ENCODE data around the gene LRP1B. TPM values are rescaled to one million over a fixed set of nuclear protein-coding genes. Genes with fewer than 3 reads are reported as not detected.

The LRP1B gene
- polyA plus RNA-seq, 1 of the 3 experiments (the other 2 are of a cell fraction) = 0.28 TPM

- Histone ChIP-seq H3K9ac (no peak overlapping the region), H3K9me2 (no peaks in the 10 kb centered on the region), H3F3A (replicated peaks; ENCODE audit: insufficient read depth) (no peaks in the 10 kb centered on the region), H3K9me3 (no peaks in the 10 kb centered on the region), H3K4me2 (no peak overlapping the region), H3K4me1 (ENCODE audit: control insufficient read depth in 1 of 2, insufficient read depth in 2 of 2, low read depth in 1 of 2, low read length in 1 of 2) (peaks cover 0 to 3% of the 10 kb centered on the region in 2 experiments; a peak in 2 of 4 replicates), H3K36me3 (replicated peaks in 1 of 2; ENCODE audit: control insufficient read depth in 1 of 2, insufficient read depth in 2 of 2, low read length in 1 of 2) (no peaks in the 10 kb centered on the region), H2AFZ (ENCODE audit: low read depth) (no peak overlapping the region), H3K27me3 (ENCODE audit: insufficient read depth) (no peaks in the 10 kb centered on the region), H3K79me2 (ENCODE audit: insufficient read depth) (no peaks in the 10 kb centered on the region), H3K27ac (ENCODE audit: low read depth in 2 of 2, low read length in 1 of 2) (no peak overlapping the region), H4K20me1 (ENCODE audit: insufficient read depth) (no peaks in the 10 kb centered on the region), H3K4me3 (ENCODE audit: low read depth in 2 of 2, low read length in 1 of 2) (no peak overlapping the region)
- ChIA-PET POLR2A (no interaction called here), CTCF (no interaction called here)
- 31% methylated on average over 2 of the region's 2 CpGs for WGBS (ENCODE audit: low lambda C conversion rate)
- no peak for DNase-seq
- TF ChIP-seq CTCF (IDR thresholded peaks at IDR 0.05) (no peak), ELF1 (IDR thresholded peaks at IDR 0.05) (no peak), EP300 (IDR thresholded peaks at IDR 0.05; ENCODE audit: borderline replicate concordance in 1 of 2, low read depth in 1 of 2, low read length in 1 of 2) (no peak), USF2 (IDR thresholded peaks at IDR 0.05; ENCODE audit: borderline replicate concordance, low read depth, low read length) (no peak), MEF2A (IDR thresholded peaks at IDR 0.05; ENCODE audit: borderline replicate concordance, low read depth) (no peak)
Observed at GRCh38 chr2:142144547-142144946, 13.7 kb upstream of the LRP1B start.

GRCh38 chr2:142142595-142142994 lies 11.8 kb upstream of the LRP1B start:
- DNase-seq = no peak
- no peak overlapping the region for H2AFZ ChIP-seq (ENCODE audit: low read depth)
- no peaks in the 10 kb centered on the region for H3F3A ChIP-seq (replicated peaks; ENCODE audit: insufficient read depth)
- H3K4me3 ChIP-seq (ENCODE audit: low read depth in 2 of 2, low read length in 1 of 2) = no peak overlapping the region
- H3K27me3 ChIP-seq (ENCODE audit: insufficient read depth) = no peaks in the 10 kb centered on the region
- no peaks in the 10 kb centered on the region for H3K79me2 ChIP-seq (ENCODE audit: insufficient read depth)
- H3K9me2 ChIP-seq = no peaks in the 10 kb centered on the region
- POLR2A ChIA-PET = no interaction called here
- 0 out of 2 replicates have a peak, but pooled peaks have one; percentile 7 for TF ChIP-seq TCF12 (IDR thresholded peaks at IDR 0.05)
- no peak for TF ChIP-seq FOSL2 (IDR thresholded peaks at IDR 0.05; ENCODE audit: borderline replicate concordance, low read depth)
- no peak for TF ChIP-seq MXI1 (IDR thresholded peaks at IDR 0.05; ENCODE audit: low read depth, low read length)
- no peak for TF ChIP-seq MEF2A (IDR thresholded peaks at IDR 0.05; ENCODE audit: borderline replicate concordance, low read depth)
- no peak for TF ChIP-seq SIN3A (IDR thresholded peaks at IDR 0.05; ENCODE audit: borderline replicate concordance, low read depth, low read length)
- TF ChIP-seq GABPA (IDR thresholded peaks at IDR 0.05; ENCODE audit: low read depth) = no peak
- TF ChIP-seq EP300 (IDR thresholded peaks at IDR 0.05; ENCODE audit: borderline replicate concordance in 1 of 2, low read depth in 1 of 2, low read length in 1 of 2) = peak in 1 of 2 experiments; percentile 57; a peak in 2 of 4 replicates
- TF ChIP-seq TAF1 (IDR thresholded peaks at IDR 0.05; ENCODE audit: borderline replicate concordance, low read depth, low read length) = no peak
- no peak for TF ChIP-seq MAX (IDR thresholded peaks at IDR 0.05; ENCODE audit: low read depth)
- TF ChIP-seq RCOR1 (IDR thresholded peaks at IDR 0.05; ENCODE audit: low read length) = peak; percentile 55; the same call in 1 of the 2 replicates
- no peak for TF ChIP-seq TEAD4 (IDR thresholded peaks at IDR 0.05; ENCODE audit: borderline replicate concordance, insufficient read depth)
- TF ChIP-seq YY1 (IDR thresholded peaks at IDR 0.05; ENCODE audit: low read depth) = no peak
- TF ChIP-seq GATA2 (CRISPR knock-in tag; IDR thresholded peaks at IDR 0.05) = peak; percentile 49; the same call in 1 of the 2 replicates
- peaks cover 0 to 7% of the 10 kb centered on the region in 2 experiments; a peak in 2 of 4 replicates for H3K4me1 ChIP-seq (ENCODE audit: control insufficient read depth in 1 of 2, insufficient read depth in 2 of 2, low read depth in 1 of 2, low read length in 1 of 2)
- CTCF ChIA-PET = interaction anchor here (1.0 kb wide), 1 partner anchor 461 kb away, joined by 4 read pairs; no protein-coding TSS in a partner anchor
- no peaks in the 10 kb centered on the region for H3K9me3 ChIP-seq
- H3K4me2 ChIP-seq = no peak overlapping the region
- no peaks in the 10 kb centered on the region for H4K20me1 ChIP-seq (ENCODE audit: insufficient read depth)
- no peak overlapping the region for H3K9ac ChIP-seq
- no peaks in the 10 kb centered on the region for H3K36me3 ChIP-seq (replicated peaks in 1 of 2; ENCODE audit: control insufficient read depth in 1 of 2, insufficient read depth in 2 of 2, low read length in 1 of 2)
- 71% methylated on average over 3 of the region's 3 CpGs for WGBS (ENCODE audit: low lambda C conversion rate)
- no peak overlapping the region for H3K27ac ChIP-seq (ENCODE audit: low read depth in 2 of 2, low read length in 1 of 2)
